B cell (primary cell): ENCODE data around the gene MYO6.

ENCODE experiments used
- EZH2 ChIP-seq: IDR thresholded peaks from 2 replicates; pipeline ENCODE4 v1.6.1; 2012; ENCODE audit warnings: borderline replicate concordance, low read depth, mild to moderate bottlenecking, moderate library complexity, low read length; ENCODE audit not compliant: insufficient read depth, poor library complexity, severe bottlenecking
- TF ChIP-seq, protein P1 (sequence below): fragments of 200-600 bp; IDR thresholded peaks from one replicate; pipeline ENCODE4 v1.8.0; 2022; ENCODE audit warnings: antibody characterized with exemption, mild to moderate bottlenecking

GRCh38 chr6:75746221-75746620, 2.8 kb upstream of the MYO6 start:
- TF ChIP-seq, protein P1, sequence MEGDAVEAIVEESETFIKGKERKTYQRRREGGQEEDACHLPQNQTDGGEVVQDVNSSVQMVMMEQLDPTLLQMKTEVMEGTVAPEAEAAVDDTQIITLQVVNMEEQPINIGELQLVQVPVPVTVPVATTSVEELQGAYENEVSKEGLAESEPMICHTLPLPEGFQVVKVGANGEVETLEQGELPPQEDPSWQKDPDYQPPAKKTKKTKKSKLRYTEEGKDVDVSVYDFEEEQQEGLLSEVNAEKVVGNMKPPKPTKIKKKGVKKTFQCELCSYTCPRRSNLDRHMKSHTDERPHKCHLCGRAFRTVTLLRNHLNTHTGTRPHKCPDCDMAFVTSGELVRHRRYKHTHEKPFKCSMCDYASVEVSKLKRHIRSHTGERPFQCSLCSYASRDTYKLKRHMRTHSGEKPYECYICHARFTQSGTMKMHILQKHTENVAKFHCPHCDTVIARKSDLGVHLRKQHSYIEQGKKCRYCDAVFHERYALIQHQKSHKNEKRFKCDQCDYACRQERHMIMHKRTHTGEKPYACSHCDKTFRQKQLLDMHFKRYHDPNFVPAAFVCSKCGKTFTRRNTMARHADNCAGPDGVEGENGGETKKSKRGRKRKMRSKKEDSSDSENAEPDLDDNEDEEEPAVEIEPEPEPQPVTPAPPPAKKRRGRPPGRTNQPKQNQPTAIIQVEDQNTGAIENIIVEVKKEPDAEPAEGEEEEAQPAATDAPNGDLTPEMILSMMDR = no peak
- no peak for TF ChIP-seq EZH2
